ENCODE measurements around the gene CSNK1G3. TPM values are rescaled to one million over a fixed set of nuclear protein-coding genes. Genes with fewer than 3 reads are reported as not detected.

CSNK1G3 gene
- total RNA-seq, 1 donor, result 66.9 TPM

DNA sequence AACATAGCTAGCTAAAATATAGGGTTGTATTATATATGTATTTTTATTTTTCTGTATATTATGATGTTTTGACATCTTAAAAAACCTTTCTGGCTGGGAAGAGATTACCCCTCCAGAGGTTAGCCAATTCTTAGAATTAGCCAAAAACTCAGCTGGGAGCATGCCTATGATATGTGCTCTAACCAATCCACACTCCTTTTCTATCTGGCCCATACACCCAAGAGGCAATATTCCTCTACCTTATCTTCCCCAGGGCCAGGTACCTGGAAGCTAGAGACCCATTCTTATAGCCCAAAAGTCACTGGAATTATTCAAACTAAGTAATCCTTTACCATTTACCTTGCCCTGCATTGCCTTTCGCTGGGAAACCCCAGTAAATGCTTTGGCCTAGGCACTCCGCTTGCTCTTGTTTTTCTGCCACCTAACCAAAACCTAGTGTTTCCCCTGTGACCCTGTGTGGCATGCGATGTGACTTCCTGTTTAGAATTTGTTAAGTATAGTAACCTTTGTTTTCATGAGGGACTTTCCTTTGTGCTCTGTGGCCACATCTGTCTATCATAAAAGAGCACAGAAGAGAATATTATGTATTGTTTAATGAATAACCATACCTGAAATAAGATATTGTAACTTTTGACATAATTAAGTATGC lies 37.4 kb downstream of the CSNK1G3 start:
- H3K4me3 ChIP-seq (ENCODE audit: low read depth, low read length), result no peak overlapping the region
- TF ChIP-seq, protein P1, sequence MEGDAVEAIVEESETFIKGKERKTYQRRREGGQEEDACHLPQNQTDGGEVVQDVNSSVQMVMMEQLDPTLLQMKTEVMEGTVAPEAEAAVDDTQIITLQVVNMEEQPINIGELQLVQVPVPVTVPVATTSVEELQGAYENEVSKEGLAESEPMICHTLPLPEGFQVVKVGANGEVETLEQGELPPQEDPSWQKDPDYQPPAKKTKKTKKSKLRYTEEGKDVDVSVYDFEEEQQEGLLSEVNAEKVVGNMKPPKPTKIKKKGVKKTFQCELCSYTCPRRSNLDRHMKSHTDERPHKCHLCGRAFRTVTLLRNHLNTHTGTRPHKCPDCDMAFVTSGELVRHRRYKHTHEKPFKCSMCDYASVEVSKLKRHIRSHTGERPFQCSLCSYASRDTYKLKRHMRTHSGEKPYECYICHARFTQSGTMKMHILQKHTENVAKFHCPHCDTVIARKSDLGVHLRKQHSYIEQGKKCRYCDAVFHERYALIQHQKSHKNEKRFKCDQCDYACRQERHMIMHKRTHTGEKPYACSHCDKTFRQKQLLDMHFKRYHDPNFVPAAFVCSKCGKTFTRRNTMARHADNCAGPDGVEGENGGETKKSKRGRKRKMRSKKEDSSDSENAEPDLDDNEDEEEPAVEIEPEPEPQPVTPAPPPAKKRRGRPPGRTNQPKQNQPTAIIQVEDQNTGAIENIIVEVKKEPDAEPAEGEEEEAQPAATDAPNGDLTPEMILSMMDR (IDR thresholded peaks at IDR 0.05; ENCODE audit: insufficient read depth, low read depth, low read length), result no peak
- DNase-seq (ENCODE audit: low read depth), result no peak

DNA sequence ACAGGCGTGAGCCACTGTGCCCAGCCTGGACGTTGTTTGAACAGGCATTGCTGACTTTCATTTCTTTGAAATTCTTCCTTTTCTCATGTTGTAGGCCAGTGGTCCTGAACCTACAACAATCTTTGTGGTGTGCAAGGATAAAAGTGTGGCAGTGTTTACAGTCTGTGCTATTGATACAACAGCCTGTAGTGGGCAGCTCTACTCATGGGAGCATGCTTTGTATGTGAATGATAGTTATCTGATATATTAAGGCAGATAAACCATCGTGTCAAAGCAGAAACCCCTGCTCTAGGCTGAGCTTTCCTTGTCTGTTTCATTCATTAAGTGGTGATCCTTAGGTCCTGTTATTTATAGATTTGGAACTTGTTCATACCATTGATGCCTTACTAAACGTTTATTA lies 42.6 kb downstream of the CSNK1G3 start:
- no peak overlapping the region for H3K4me3 ChIP-seq (ENCODE audit: low read depth, low read length)
- TF ChIP-seq, protein P1 (IDR thresholded peaks at IDR 0.05; ENCODE audit: insufficient read depth, low read depth, low read length), result peak; percentile 6
- DNase-seq (ENCODE audit: low read depth), result no peak

DNA sequence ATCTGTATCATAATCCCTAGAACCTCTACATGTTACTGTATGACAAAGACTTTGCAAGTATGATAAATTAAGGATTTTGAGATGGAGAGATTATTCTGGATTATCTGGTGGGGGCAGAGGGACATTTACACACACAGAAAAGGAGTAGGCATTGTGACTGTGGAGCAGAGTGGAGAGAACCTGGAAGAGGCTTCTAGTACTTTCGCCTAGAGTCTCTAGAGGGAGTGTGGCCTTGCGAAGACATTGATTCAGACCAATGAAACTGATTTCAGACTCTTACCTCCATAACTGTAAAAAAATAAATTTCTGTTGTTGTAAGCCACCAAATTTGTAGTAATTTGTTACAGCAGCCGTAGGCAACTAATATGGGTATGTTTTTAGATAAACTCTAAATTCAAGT lies 45.9 kb downstream of the CSNK1G3 start:
- TF ChIP-seq, protein P1 (IDR thresholded peaks at IDR 0.05; ENCODE audit: insufficient read depth, low read depth, low read length), result peak; percentile 9
- H3K4me3 ChIP-seq (ENCODE audit: low read depth, low read length), result no peak overlapping the region
- no peak for DNase-seq (ENCODE audit: low read depth)

DNA sequence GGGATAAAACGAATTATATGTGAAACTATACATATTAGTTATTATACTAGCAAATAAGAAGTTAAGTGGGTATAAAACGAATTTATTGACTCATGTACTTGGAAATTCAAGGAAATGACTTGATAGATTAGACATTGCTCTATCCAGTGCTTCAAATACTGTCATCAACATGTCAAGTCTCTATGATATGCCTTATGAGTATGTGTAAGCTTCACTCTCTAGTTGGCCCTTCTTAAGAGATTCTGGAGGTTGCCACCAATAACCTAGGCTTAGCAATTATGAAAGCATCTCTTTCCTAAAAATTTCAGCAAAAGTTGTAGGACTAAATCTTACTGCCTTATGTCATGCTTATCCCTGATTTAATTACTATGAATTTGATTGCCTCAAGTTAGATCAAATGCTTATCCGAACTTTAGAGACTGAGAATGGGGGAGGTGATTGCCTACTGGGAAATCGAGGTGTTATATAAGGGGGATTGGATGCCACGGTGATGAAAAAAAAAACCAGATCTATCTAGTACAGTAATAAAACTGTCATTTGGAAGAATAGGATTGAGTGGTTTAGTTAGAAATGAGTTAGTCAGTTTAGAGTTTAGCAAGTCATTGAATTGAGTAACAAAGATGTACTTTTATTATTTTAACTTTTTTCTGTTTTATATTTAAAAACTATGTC lies 46.9 kb downstream of the CSNK1G3 start:
- no peak overlapping the region for H3K4me3 ChIP-seq (ENCODE audit: low read depth, low read length)
- TF ChIP-seq, protein P1 (IDR thresholded peaks at IDR 0.05; ENCODE audit: insufficient read depth, low read depth, low read length), result no peak
- no peak for DNase-seq (ENCODE audit: low read depth)

DNA sequence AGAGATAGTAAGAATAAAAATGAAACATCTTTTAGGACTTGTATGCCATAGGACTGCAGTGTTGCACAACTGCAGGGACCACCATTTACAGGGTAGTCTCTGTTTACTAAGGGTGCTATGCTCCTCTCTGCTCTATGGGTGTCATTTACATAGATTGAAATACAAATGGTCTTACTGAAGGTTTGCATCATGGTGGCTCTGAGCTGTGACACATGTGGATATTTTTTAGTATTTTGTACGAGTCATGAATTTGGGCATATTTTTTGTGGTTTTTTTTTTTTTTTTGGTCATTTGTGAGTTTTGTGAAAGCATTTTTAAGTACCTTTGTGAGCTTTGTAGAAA lies 47.4 kb downstream of the CSNK1G3 start:
- no peak for DNase-seq (ENCODE audit: low read depth)
- H3K4me3 ChIP-seq (ENCODE audit: low read depth, low read length), result no peak overlapping the region
- TF ChIP-seq, protein P1 (IDR thresholded peaks at IDR 0.05; ENCODE audit: insufficient read depth, low read depth, low read length), result no peak

DNA sequence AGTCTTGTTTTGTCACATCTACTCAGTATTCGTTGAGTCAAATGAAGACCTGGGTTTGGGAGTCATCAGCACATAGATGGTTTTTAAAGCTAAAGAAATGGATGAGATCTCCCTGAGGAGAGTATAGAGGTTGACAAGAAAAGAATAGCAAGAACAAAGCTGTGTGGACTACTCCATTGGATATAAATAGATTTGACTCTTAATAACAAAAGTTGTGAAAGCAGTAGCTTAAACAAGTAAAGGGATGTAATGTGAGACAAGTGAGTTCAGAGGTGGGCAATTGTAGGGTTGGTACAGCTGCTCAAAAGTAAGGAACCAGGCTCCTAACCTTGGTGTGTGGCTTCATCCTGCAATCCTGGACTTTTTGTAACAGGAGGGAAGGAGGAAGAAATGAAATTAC lies 49.3 kb downstream of the CSNK1G3 start:
- DNase-seq (ENCODE audit: low read depth), result no peak
- H3K4me3 ChIP-seq (ENCODE audit: low read depth, low read length), result no peak overlapping the region
- TF ChIP-seq, protein P1 (IDR thresholded peaks at IDR 0.05; ENCODE audit: insufficient read depth, low read depth, low read length), result no peak

Data from fibroblast of villous mesenchyme (primary cell).